ENCODE measurements around the gene SOX13.

The SOX13 gene

GRCh38 chr1:204069887-204070286 lies 3.0 kb upstream of the SOX13 start:
- H3K4me2 ChIP-seq (ENCODE audit: low read length) = no peak overlapping the region
- H3K36me3 ChIP-seq (ENCODE audit: control insufficient read depth in 1 of 2, insufficient read depth in 2 of 2, low read length in 2 of 2) = no peaks in the 10 kb centered on the region
- no peak overlapping the region for H2BK5ac ChIP-seq (ENCODE audit: low read depth, low read length, poor library complexity)
- H2AFZ ChIP-seq (ENCODE audit: insufficient read depth, low read length, poor library complexity) = no peak overlapping the region
- no peaks in the 10 kb centered on the region for H3K27me3 ChIP-seq (ENCODE audit: insufficient read depth, low read length)
- H3K4me1 ChIP-seq (ENCODE audit: control insufficient read depth in 1 of 2, insufficient read depth in 2 of 2, low read length in 2 of 2) = peaks cover 0 to 3% of the 10 kb centered on the region in 2 experiments
- H3K9me3 ChIP-seq (ENCODE audit: insufficient read depth, low read depth, low read length) = no peaks in the 10 kb centered on the region
- H2AK5ac ChIP-seq (ENCODE audit: low read length) = no peak overlapping the region
- H3K79me1 ChIP-seq (ENCODE audit: low read length) = peaks cover 19% of the 10 kb centered on the region
- DNase-seq = no peak
- no peak overlapping the region for H3K18ac ChIP-seq (ENCODE audit: low read length)
- no peak overlapping the region for H2BK120ac ChIP-seq (ENCODE audit: insufficient read depth, low read length, poor library complexity)
- no CpG with 5 or more reads among the region's 1 CpG for WGBS (ENCODE audit: extremely low coverage, insufficient coverage, insufficient read length)
- H3K4me3 ChIP-seq (ENCODE audit: low read depth, low read length) = no peak overlapping the region
- no peak overlapping the region for H3K23ac ChIP-seq (ENCODE audit: low read length)
- no peak overlapping the region for H3K4ac ChIP-seq (ENCODE audit: low read depth, low read length)
- no peak overlapping the region for H4K91ac ChIP-seq (ENCODE audit: low read depth, low read length)
- peaks cover 17% of the 10 kb centered on the region for H3K79me2 ChIP-seq (ENCODE audit: control insufficient read depth, insufficient read depth, low read length, poor library complexity)
- H4K12ac ChIP-seq (ENCODE audit: low read depth, low read length) = no peak overlapping the region
- no peak overlapping the region for H4K8ac ChIP-seq (ENCODE audit: low read depth, low read length)
- H2BK12ac ChIP-seq (ENCODE audit: low read length) = no peak overlapping the region
- no peak overlapping the region for H3K27ac ChIP-seq (ENCODE audit: low read depth, low read length)
- no peak overlapping the region for H3K14ac ChIP-seq (ENCODE audit: low read length)
- H3K9ac ChIP-seq (ENCODE audit: low read length) = no peak overlapping the region

- Histone ChIP-seq H3K79me1 (ENCODE audit: low read length) (peaks cover 25% of the 10 kb centered on the region), H4K12ac (ENCODE audit: low read depth, low read length) (no peak overlapping the region), H2BK12ac (ENCODE audit: low read length) (no peak overlapping the region), H2AK5ac (ENCODE audit: low read length) (no peak overlapping the region), H4K8ac (ENCODE audit: low read depth, low read length) (no peak overlapping the region), H2AFZ (ENCODE audit: insufficient read depth, low read length, poor library complexity) (no peak overlapping the region), H3K36me3 (ENCODE audit: control insufficient read depth in 1 of 2, insufficient read depth in 2 of 2, low read length in 2 of 2) (peaks cover 0 to 4% of the 10 kb centered on the region in 2 experiments), H3K4me2 (ENCODE audit: low read length) (no peak overlapping the region), H2BK120ac (ENCODE audit: insufficient read depth, low read length, poor library complexity) (no peak overlapping the region), H3K27ac (ENCODE audit: low read depth, low read length) (no peak overlapping the region), H2BK5ac (ENCODE audit: low read depth, low read length, poor library complexity) (no peak overlapping the region), H3K27me3 (ENCODE audit: insufficient read depth, low read length) (no peaks in the 10 kb centered on the region), H3K4me3 (ENCODE audit: low read depth, low read length) (no peak overlapping the region), H3K4ac (ENCODE audit: low read depth, low read length) (no peak overlapping the region), H3K79me2 (ENCODE audit: control insufficient read depth, insufficient read depth, low read length, poor library complexity) (peaks cover 24% of the 10 kb centered on the region), H3K4me1 (ENCODE audit: control insufficient read depth in 1 of 2, insufficient read depth in 2 of 2, low read length in 2 of 2) (peaks cover 6% of the 10 kb centered on the region in 2 experiments), H3K18ac (ENCODE audit: low read length) (no peak overlapping the region), H3K14ac (ENCODE audit: low read length) (no peak overlapping the region), H4K91ac (ENCODE audit: low read depth, low read length) (no peak overlapping the region), H3K23ac (ENCODE audit: low read length) (no peak overlapping the region), H3K9ac (ENCODE audit: low read length) (no peak overlapping the region), H3K9me3 (ENCODE audit: insufficient read depth, low read depth, low read length) (no peaks in the 10 kb centered on the region)
- DNase-seq = no peak
- no CpG with 5 or more reads among the region's 6 CpGs for WGBS (ENCODE audit: extremely low coverage, insufficient coverage, insufficient read length)
These were observed 2.0 kb upstream of the SOX13 start for GRCh38 chr1:204070895-204071294.

GRCh38 chr1:204073837-204074273 lies 940 bp downstream of the SOX13 start:
- H3K9ac ChIP-seq (ENCODE audit: low read length) = peak overlapping the region; percentile 48

GRCh38 chr1:204074274-204075138 lies 1.6 kb downstream of the SOX13 start:
- Histone ChIP-seq H4K8ac (ENCODE audit: low read depth, low read length) (peak overlapping the region; percentile 69), H3K9me3 (ENCODE audit: insufficient read depth, low read depth, low read length) (no peaks in the 10 kb centered on the region), H3K27me3 (ENCODE audit: insufficient read depth, low read length) (no peaks in the 10 kb centered on the region), H3K36me3 (ENCODE audit: control insufficient read depth in 1 of 2, insufficient read depth in 2 of 2, low read length in 2 of 2) (peaks cover 3 to 4% of the 10 kb centered on the region in 2 experiments), H3K9ac (ENCODE audit: low read length) (peak overlapping the region; percentile 35), H3K18ac (ENCODE audit: low read length) (peak overlapping the region; percentile 100), H3K14ac (ENCODE audit: low read length) (peak overlapping the region; percentile 99), H3K79me2 (ENCODE audit: control insufficient read depth, insufficient read depth, low read length, poor library complexity) (peaks cover 38% of the 10 kb centered on the region), H2BK12ac (ENCODE audit: low read length) (peak overlapping the region; percentile 75), H2BK5ac (ENCODE audit: low read depth, low read length, poor library complexity) (peak overlapping the region; percentile 97), H3K4me2 (ENCODE audit: low read length) (peak overlapping the region; percentile 91), H3K23ac (ENCODE audit: low read length) (no peak overlapping the region), H2AFZ (ENCODE audit: insufficient read depth, low read length, poor library complexity) (peak overlapping the region; percentile 78), H2BK120ac (ENCODE audit: insufficient read depth, low read length, poor library complexity) (peak overlapping the region; percentile 26), H2AK5ac (ENCODE audit: low read length) (no peak overlapping the region), H3K79me1 (ENCODE audit: low read length) (peaks cover 29% of the 10 kb centered on the region), H3K4me3 (ENCODE audit: low read depth, low read length) (peak overlapping the region; percentile 83), H3K27ac (ENCODE audit: low read depth, low read length) (peak overlapping the region; percentile 31), H4K91ac (ENCODE audit: low read depth, low read length) (peak overlapping the region; percentile 98), H4K12ac (ENCODE audit: low read depth, low read length) (peak overlapping the region; percentile 31), H3K4ac (ENCODE audit: low read depth, low read length) (peak overlapping the region; percentile 91), H3K4me1 (ENCODE audit: control insufficient read depth in 1 of 2, insufficient read depth in 2 of 2, low read length in 2 of 2) (peaks cover 18 to 22% of the 10 kb centered on the region in 2 experiments)
- DNase-seq = peak; percentile 90 to 93
- WGBS (ENCODE audit: extremely low coverage, insufficient coverage, insufficient read length) = no CpG with 5 or more reads among the region's 65 CpGs

More at GRCh38 chr1:204073837-204074273, 940 bp downstream of the SOX13 start:
- H4K91ac ChIP-seq (ENCODE audit: low read depth, low read length) = peak overlapping the region; percentile 98
- peaks cover 37% of the 10 kb centered on the region for H3K79me2 ChIP-seq (ENCODE audit: control insufficient read depth, insufficient read depth, low read length, poor library complexity)
- no peak overlapping the region for H2BK12ac ChIP-seq (ENCODE audit: low read length)
- peak overlapping the region; percentile 83 for H3K4me3 ChIP-seq (ENCODE audit: low read depth, low read length)
- H3K9me3 ChIP-seq (ENCODE audit: insufficient read depth, low read depth, low read length) = no peaks in the 10 kb centered on the region
- peak overlapping the region; percentile 97 for H2BK5ac ChIP-seq (ENCODE audit: low read depth, low read length, poor library complexity)
- peak in 1 of 2 donors; percentile 36 for DNase-seq
- no peaks in the 10 kb centered on the region for H3K27me3 ChIP-seq (ENCODE audit: insufficient read depth, low read length)
- H4K8ac ChIP-seq (ENCODE audit: low read depth, low read length) = peak overlapping the region; percentile 69
- H3K4me2 ChIP-seq (ENCODE audit: low read length) = peak overlapping the region; percentile 91
- peaks cover 29% of the 10 kb centered on the region for H3K79me1 ChIP-seq (ENCODE audit: low read length)
- peak overlapping the region; percentile 99 for H3K14ac ChIP-seq (ENCODE audit: low read length)
- WGBS (ENCODE audit: extremely low coverage, insufficient coverage, insufficient read length) = no CpG with 5 or more reads among the region's 39 CpGs
- peaks cover 16 to 20% of the 10 kb centered on the region in 2 experiments for H3K4me1 ChIP-seq (ENCODE audit: control insufficient read depth in 1 of 2, insufficient read depth in 2 of 2, low read length in 2 of 2)
- H3K4ac ChIP-seq (ENCODE audit: low read depth, low read length) = peak overlapping the region; percentile 54
- peak overlapping the region; percentile 17 for H2AK5ac ChIP-seq (ENCODE audit: low read length)
- H3K23ac ChIP-seq (ENCODE audit: low read length) = no peak overlapping the region
- peak overlapping the region; percentile 41 for H2AFZ ChIP-seq (ENCODE audit: insufficient read depth, low read length, poor library complexity)
- H3K36me3 ChIP-seq (ENCODE audit: control insufficient read depth in 1 of 2, insufficient read depth in 2 of 2, low read length in 2 of 2) = peaks cover 3 to 4% of the 10 kb centered on the region in 2 experiments
- peak overlapping the region; percentile 100 for H3K18ac ChIP-seq (ENCODE audit: low read length)
- peak overlapping the region; percentile 20 for H2BK120ac ChIP-seq (ENCODE audit: insufficient read depth, low read length, poor library complexity)
- H3K27ac ChIP-seq (ENCODE audit: low read depth, low read length) = peak overlapping the region; percentile 84
- peak overlapping the region; percentile 12 for H4K12ac ChIP-seq (ENCODE audit: low read depth, low read length)
